Measurements from ENCODE around the gene PAX3. TPM values are rescaled to one million over a fixed set of nuclear protein-coding genes. Genes with fewer than 3 reads are reported as not detected.

The PAX3 gene
- polyA plus RNA-seq, 1 experiment: not detected

- ChIA-PET POLR2A (no interaction called here), CTCF (interaction anchor here (1.0 kb wide), 1 partner anchor 11 kb away, joined by 4 read pairs; no protein-coding TSS in a partner anchor)
- Histone ChIP-seq H3K9me3 (ENCODE audit: control insufficient read depth, insufficient read depth, low read length) (peaks cover 23% of the 10 kb centered on the region; the same call in 1 of the 2 replicates), H3K4me3 (ENCODE audit: low read depth, low read length) (no peak overlapping the region), H3K27ac (ENCODE audit: low read depth, low read length) (no peak overlapping the region), H3K27me3 (ENCODE audit: control insufficient read depth, insufficient read depth, low read length) (peaks cover 96% of the 10 kb centered on the region)
- TF ChIP-seq, protein P1, sequence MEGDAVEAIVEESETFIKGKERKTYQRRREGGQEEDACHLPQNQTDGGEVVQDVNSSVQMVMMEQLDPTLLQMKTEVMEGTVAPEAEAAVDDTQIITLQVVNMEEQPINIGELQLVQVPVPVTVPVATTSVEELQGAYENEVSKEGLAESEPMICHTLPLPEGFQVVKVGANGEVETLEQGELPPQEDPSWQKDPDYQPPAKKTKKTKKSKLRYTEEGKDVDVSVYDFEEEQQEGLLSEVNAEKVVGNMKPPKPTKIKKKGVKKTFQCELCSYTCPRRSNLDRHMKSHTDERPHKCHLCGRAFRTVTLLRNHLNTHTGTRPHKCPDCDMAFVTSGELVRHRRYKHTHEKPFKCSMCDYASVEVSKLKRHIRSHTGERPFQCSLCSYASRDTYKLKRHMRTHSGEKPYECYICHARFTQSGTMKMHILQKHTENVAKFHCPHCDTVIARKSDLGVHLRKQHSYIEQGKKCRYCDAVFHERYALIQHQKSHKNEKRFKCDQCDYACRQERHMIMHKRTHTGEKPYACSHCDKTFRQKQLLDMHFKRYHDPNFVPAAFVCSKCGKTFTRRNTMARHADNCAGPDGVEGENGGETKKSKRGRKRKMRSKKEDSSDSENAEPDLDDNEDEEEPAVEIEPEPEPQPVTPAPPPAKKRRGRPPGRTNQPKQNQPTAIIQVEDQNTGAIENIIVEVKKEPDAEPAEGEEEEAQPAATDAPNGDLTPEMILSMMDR (IDR thresholded peaks at IDR 0.05; ENCODE audit: low read depth, low read length): no peak
- DNase-seq (ENCODE audit: low read depth, low spot score): no peak
These were observed 8.5 kb upstream of the PAX3 start for GRCh38 chr2:222307143-222307756.

DNA sequence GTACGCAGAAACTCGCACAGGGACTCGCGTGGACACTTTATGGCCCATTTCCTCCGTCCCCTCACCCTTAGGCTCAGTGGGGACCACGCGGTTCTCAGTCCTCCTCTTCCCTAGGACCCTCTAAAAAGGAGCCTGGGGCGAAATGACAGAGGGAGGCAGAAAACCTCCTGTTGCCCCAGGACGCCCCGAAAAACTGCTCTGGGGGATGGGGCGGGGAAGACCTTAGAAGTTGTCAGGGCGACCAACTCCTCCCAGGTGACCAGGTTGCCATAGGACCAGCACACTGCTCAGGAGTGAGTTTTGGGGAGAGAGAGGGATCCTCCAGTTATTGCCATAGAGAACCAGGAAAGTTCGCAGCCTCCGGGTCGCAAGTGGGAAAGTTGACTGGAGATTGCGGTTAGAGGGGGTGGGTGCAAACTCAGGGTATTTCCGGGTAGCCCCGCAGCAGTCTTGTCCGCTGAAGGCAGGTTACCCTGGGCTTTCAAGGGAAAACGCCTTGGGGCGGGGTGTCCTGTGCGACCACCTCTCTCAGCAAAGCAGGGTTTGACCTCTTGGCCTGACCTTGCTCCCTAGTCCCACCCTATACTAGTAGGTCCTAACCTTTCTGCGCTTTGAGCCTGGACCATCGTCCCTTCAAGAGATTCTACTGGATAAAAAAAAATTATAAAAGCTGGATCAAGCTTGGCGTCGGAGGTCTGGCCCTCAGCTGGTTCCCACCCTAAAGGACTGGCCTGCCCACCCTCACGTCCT lies 7.8 kb upstream of the PAX3 start:
- peak overlapping the region; percentile 55 for H3K4me3 ChIP-seq (ENCODE audit: low read depth, low read length)
- DNase-seq (ENCODE audit: low read depth, low spot score): no peak
- CTCF ChIA-PET: interaction anchor here (1.0 kb wide), 1 partner anchor 11 kb away, joined by 4 read pairs; no protein-coding TSS in a partner anchor
- peaks cover 20% of the 10 kb centered on the region; the same call in 1 of the 2 replicates for H3K9me3 ChIP-seq (ENCODE audit: control insufficient read depth, insufficient read depth, low read length)
- no peak overlapping the region for H3K27ac ChIP-seq (ENCODE audit: low read depth, low read length)
- POLR2A ChIA-PET: no interaction called here
- TF ChIP-seq, protein P1 (IDR thresholded peaks at IDR 0.05; ENCODE audit: low read depth, low read length): no peak
- peaks cover 96% of the 10 kb centered on the region for H3K27me3 ChIP-seq (ENCODE audit: control insufficient read depth, insufficient read depth, low read length)

GRCh38 chr2:222305516-222306392 lies 7.0 kb upstream of the PAX3 start:
- ChIA-PET POLR2A (no interaction called here), CTCF (no interaction called here)
- no peak for DNase-seq (ENCODE audit: low read depth, low spot score)
- peak overlapping the region; percentile 55 for H3K4me3 ChIP-seq (ENCODE audit: low read depth, low read length)
- H3K9me3 ChIP-seq (ENCODE audit: control insufficient read depth, insufficient read depth, low read length): peaks cover 22% of the 10 kb centered on the region; the same call in 1 of the 2 replicates
- H3K27ac ChIP-seq (ENCODE audit: low read depth, low read length): no peak overlapping the region
- H3K27me3 ChIP-seq (ENCODE audit: control insufficient read depth, insufficient read depth, low read length): peaks cover 96% of the 10 kb centered on the region
- TF ChIP-seq, protein P1 (IDR thresholded peaks at IDR 0.05; ENCODE audit: low read depth, low read length): no peak

- DNase-seq (ENCODE audit: low read depth, low spot score): no peak
- ChIA-PET POLR2A (no interaction called here), CTCF (no interaction called here)
- H3K27ac ChIP-seq (ENCODE audit: low read depth, low read length): no peak overlapping the region
- TF ChIP-seq, protein P1 (IDR thresholded peaks at IDR 0.05; ENCODE audit: low read depth, low read length): no peak
- peaks cover 96% of the 10 kb centered on the region for H3K27me3 ChIP-seq (ENCODE audit: control insufficient read depth, insufficient read depth, low read length)
- peaks cover 22% of the 10 kb centered on the region; the same call in 1 of the 2 replicates for H3K9me3 ChIP-seq (ENCODE audit: control insufficient read depth, insufficient read depth, low read length)
- peak overlapping the region; percentile 55 for H3K4me3 ChIP-seq (ENCODE audit: low read depth, low read length)
These were observed 6.1 kb upstream of the PAX3 start for GRCh38 chr2:222304737-222305515.
